Activated B cell treated with CpG ODN at 0.5 μM for 24 hours (primary cell): ENCODE results near the gene MVK. TPM values are rescaled to one million over a fixed set of nuclear protein-coding genes. Genes with fewer than 3 reads are reported as not detected.

Source experiments
- ATAC-seq: fragments of 200-7000 bp; cut with Tn5 transposase; one replicate; pipeline ENCODE4 v1.10.0; 2021; ENCODE audit warnings: low read depth, mild to moderate bottlenecking, moderate library complexity
- CTCF ChIA-PET: fragments of 350-600 bp; sonication (Branson Sonifier 250); formaldehyde crosslinking; loops from one replicate; lab custom pipeline; 2021; ENCODE audit warnings: antibody characterized with exemption; lab: Charles Lee
- POLR2A ChIA-PET: fragments of 350-600 bp; sonication (Branson Sonifier 250); formaldehyde crosslinking; loops from one replicate; lab custom pipeline; 2021; ENCODE audit warnings: antibody characterized with exemption; lab: Charles Lee
- DNase-seq: peaks from one replicate; pipeline ENCODE4 v3.0.0; 2022
- H3K27ac Mint-ChIP-seq: one replicate; pipeline ENCODE4 v1.8.0; 2020; ENCODE audit warnings: mixed read lengths
- H3K27me3 Mint-ChIP-seq: one replicate; pipeline ENCODE4 v1.8.0; 2021; ENCODE audit warnings: mixed read lengths
- H3K36me3 Mint-ChIP-seq: one replicate; pipeline ENCODE4 v1.8.0; 2021; ENCODE audit warnings: low read depth, mixed read lengths
- H3K4me1 Mint-ChIP-seq: one replicate; pipeline ENCODE4 v1.8.0; 2021; ENCODE audit warnings: mixed read lengths
- H3K4me3 Mint-ChIP-seq: one replicate; pipeline ENCODE4 v1.8.0; 2020; ENCODE audit warnings: mild to moderate bottlenecking, mixed read lengths
- H3K9me3 Mint-ChIP-seq: one replicate; pipeline ENCODE4 v1.8.0; 2020; ENCODE audit warnings: mixed read lengths
- intact Hi-C: fragments of 100-400 bp; cut with micrococcal nuclease; formaldehyde crosslinking; loops from one replicate; pipeline ENCODE4 v1.15.1; 2024
- total RNA-seq: library from RNA; stranded (reverse); gene quantifications from 2 replicates; pipeline ENCODE4 v1.2.3, GENCODE V29; 2022
- TF ChIP-seq, protein P1 (sequence below): fragments of 200-600 bp; IDR thresholded peaks from one replicate; pipeline ENCODE4 v1.8.0; 2022; ENCODE audit warnings: antibody characterized with exemption, mild to moderate bottlenecking

The MVK gene
- total RNA-seq, 1 donor from 2014 or later = 28.5 TPM

GRCh38 chr12:109572506-109572845 lies 1.1 kb upstream of the MVK start:
- H3K27ac Mint-ChIP-seq = peak overlapping the region; percentile 90
- H3K36me3 Mint-ChIP-seq = peaks cover 59% of the 10 kb centered on the region
- TF ChIP-seq, protein P1, sequence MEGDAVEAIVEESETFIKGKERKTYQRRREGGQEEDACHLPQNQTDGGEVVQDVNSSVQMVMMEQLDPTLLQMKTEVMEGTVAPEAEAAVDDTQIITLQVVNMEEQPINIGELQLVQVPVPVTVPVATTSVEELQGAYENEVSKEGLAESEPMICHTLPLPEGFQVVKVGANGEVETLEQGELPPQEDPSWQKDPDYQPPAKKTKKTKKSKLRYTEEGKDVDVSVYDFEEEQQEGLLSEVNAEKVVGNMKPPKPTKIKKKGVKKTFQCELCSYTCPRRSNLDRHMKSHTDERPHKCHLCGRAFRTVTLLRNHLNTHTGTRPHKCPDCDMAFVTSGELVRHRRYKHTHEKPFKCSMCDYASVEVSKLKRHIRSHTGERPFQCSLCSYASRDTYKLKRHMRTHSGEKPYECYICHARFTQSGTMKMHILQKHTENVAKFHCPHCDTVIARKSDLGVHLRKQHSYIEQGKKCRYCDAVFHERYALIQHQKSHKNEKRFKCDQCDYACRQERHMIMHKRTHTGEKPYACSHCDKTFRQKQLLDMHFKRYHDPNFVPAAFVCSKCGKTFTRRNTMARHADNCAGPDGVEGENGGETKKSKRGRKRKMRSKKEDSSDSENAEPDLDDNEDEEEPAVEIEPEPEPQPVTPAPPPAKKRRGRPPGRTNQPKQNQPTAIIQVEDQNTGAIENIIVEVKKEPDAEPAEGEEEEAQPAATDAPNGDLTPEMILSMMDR = no peak
- POLR2A ChIA-PET = interaction anchor here (0.7 kb wide), 1 partner anchor 102 kb away, joined by 6 read pairs; no protein-coding TSS in a partner anchor
- H3K4me1 Mint-ChIP-seq = peaks cover 25% of the 10 kb centered on the region
- CTCF ChIA-PET = interaction anchor here (1.3 kb wide), 2 partner anchors 142 to 202 kb away, joined by 3 read pairs; no protein-coding TSS in a partner anchor
- H3K9me3 Mint-ChIP-seq = no peaks in the 10 kb centered on the region
- DNase-seq (no peak), ATAC-seq (no peak)
- intact Hi-C loops = loop anchor here (2.0 to 10.0 kb wide), 7 partner anchors 110 to 1810 kb away; partner anchors contain the start of genes ATP2A2, GLTP, ISCU and PRDM4
- no peaks in the 10 kb centered on the region for H3K27me3 Mint-ChIP-seq
- H3K4me3 Mint-ChIP-seq = peak overlapping the region; percentile 93

DNA sequence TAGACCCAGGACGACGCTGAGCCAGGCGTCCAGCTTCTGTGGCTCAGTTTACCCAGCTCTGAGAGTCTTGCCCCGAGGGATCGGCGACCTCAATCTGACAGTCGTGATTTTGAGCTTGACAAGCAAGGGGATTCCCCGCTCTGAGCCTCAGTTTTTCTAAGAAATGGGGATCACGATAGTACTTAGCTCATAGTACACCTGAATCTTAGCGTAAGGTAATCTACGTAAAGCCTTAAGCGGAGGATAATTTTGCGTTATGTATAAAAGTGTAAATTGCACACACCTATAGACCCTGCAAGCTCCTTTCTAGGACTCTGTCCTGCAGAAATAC lies 285 bp downstream of the MVK start:
- Mint-ChIP-seq H3K27ac (peak overlapping the region; percentile 90), H3K4me1 (peaks cover 25% of the 10 kb centered on the region), H3K36me3 (peaks cover 59% of the 10 kb centered on the region), H3K27me3 (no peaks in the 10 kb centered on the region), H3K4me3 (peak overlapping the region; percentile 93), H3K9me3 (no peaks in the 10 kb centered on the region)
- TF ChIP-seq, protein P1 = no peak
- POLR2A ChIA-PET = interaction anchor here (1.4 to 1.5 kb wide), 3 partner anchors 10 to 140 kb away, joined by 3 to 5 read pairs (median 5); partner anchors contain the start of genes KCTD10 and UBE3B
- ATAC-seq (no peak), DNase-seq (no peak)
- CTCF ChIA-PET = interaction anchor here (1.3 kb wide), 3 partner anchors 24 to 201 kb away, joined by 3 to 7 read pairs (median 3); no protein-coding TSS in a partner anchor
- intact Hi-C loops = loop anchor here (1.0 to 10.0 kb wide), 9 partner anchors 97 to 1812 kb away; partner anchors contain the start of genes ATP2A2, FAM222A, GLTP and ISCU

DNA sequence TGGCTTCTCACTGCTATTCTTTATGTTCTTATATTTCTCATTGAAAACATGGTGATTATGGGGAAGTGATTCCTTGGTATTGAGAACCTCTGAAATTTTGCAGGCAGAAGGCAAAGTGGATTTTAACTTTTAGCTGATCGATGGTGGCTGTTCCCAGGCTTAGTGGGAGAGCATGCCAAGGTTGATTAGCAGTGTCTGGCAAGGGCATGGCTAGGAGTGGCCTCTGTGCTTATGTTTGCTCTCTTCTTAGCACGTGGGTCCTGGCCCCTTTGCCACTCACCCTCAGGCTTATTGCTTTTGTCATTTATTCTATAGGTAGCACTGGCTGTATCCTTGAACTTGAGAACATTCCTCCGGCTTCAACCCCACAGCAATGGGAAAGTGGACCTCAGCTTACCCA lies 2.1 kb downstream of the MVK start:
- Mint-ChIP-seq H3K4me3 (no peak overlapping the region), H3K27ac (no peak overlapping the region), H3K9me3 (no peaks in the 10 kb centered on the region), H3K4me1 (peaks cover 25% of the 10 kb centered on the region), H3K36me3 (peaks cover 58% of the 10 kb centered on the region), H3K27me3 (no peaks in the 10 kb centered on the region)
- TF ChIP-seq, protein P1 = no peak
- ATAC-seq = no peak
- intact Hi-C loops = loop anchor here (10.0 kb wide), 2 partner anchors 1011 to 1671 kb away; partner anchors contain the start of genes ISCU and SART3
- DNase-seq = no peak
- POLR2A ChIA-PET = no interaction called here
- CTCF ChIA-PET = no interaction called here

DNA sequence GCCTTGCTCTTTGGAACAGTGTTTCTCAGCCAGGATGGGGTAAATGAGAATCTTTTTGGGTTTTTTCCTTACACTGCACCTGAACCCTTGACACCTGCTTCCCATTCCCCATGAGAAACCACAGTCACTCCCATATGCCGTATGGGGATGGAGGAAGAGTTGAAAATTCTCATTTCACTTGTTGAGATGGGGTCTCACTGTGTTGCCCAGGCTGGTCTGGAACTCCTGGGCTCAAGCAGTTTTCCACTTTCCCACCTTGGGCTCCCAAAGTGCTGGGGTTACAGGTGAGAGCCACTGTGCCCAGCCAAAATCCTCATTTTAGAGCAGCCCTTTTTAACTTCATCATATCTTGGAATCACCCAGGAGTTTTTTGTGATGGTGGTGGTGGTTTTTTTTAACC lies 3.7 kb downstream of the MVK start:
- intact Hi-C loops = loop anchor here (10.0 kb wide), 2 partner anchors 1013 to 1673 kb away; partner anchors contain the start of genes ISCU and SART3

GRCh38 chr12:109578330-109578927 lies 4.8 kb downstream of the MVK start:
- Mint-ChIP-seq H3K36me3 (peaks cover 64% of the 10 kb centered on the region), H3K4me1 (peaks cover 14% of the 10 kb centered on the region), H3K27ac (no peak overlapping the region), H3K9me3 (no peaks in the 10 kb centered on the region), H3K4me3 (no peak overlapping the region), H3K27me3 (no peaks in the 10 kb centered on the region)
- no peak for DNase-seq
- intact Hi-C loops = loop anchor here (10.0 kb wide), 2 partner anchors 1014 to 1674 kb away; partner anchors contain the start of genes ISCU and SART3
- CTCF ChIA-PET = no interaction called here
- no peak for ATAC-seq
- TF ChIP-seq, protein P1 = no peak
- POLR2A ChIA-PET = no interaction called here

More for the DNA sequence above, 3.7 kb downstream of the MVK start:
- ATAC-seq (no peak), DNase-seq (no peak)
- ChIA-PET CTCF (no interaction called here), POLR2A (no interaction called here)
- Mint-ChIP-seq H3K27me3 (no peaks in the 10 kb centered on the region), H3K9me3 (no peaks in the 10 kb centered on the region), H3K4me3 (no peak overlapping the region), H3K36me3 (peaks cover 67% of the 10 kb centered on the region), H3K4me1 (peaks cover 22% of the 10 kb centered on the region), H3K27ac (no peak overlapping the region)
- TF ChIP-seq, protein P1 = no peak
